HG02943 (cell line): ENCODE data around the gene ADH6.
"Not testable (repeated sequence)": the region's sequence is repeated elsewhere in the genome, so short reads cannot be mapped to it uniquely, and the experiment has no call there.

ENCODE experiments used
- ATAC-seq: cut with Tn5 transposase; IDR thresholded peaks from one replicate; pipeline ENCODE4 v1.9.1; 2021; ENCODE audit warnings: mild to moderate bottlenecking, low read depth, moderate library complexity; ENCODE audit not compliant: unreplicated experiment

The ADH6 gene

DNA sequence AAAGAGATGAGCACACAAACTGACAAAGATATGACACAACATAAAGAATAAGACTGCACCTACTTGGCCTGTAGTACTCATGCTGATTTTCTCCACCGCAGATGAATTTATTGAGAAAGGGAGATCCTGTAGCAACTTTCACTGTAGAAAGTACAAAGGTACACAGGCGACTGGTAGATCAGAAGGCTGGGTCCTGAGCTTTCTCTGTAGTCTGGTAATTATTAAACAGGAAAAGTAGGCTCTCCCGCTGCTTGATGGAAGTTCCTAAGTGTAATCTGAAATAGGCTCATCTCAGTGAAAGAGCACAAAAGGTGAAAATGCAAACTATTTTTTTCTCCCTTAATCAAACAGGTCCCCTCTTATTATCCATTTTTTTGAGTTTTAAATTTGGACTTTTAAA is at the start of gene ADH6:
ADH6 (minus strand) TSS at position 175 of the 400 bp plus-strand sequence; CDS start at position 81, 94 bp downstream.
- ATAC-seq = no peak

DNA sequence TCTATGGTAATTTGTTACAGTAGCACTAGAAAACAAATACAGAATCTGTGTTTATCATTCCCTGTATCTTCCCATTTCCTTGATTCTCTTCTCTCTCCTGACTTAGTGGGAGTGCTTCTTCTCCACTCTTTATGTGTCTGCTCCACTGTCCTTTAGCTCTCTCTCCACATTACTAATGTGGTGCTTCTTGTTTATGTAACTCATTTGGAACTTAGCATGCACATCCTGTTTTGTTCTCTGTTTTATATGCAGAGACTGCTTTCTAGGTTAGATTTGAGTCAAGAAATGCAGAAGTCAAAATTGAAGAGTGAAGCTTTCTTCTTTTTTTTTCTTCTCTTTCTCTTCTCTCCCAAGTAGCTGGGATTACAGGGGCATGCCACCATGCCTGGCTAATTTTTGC is 45.9 kb upstream of the ADH6 start:
- ATAC-seq = no peak

DNA sequence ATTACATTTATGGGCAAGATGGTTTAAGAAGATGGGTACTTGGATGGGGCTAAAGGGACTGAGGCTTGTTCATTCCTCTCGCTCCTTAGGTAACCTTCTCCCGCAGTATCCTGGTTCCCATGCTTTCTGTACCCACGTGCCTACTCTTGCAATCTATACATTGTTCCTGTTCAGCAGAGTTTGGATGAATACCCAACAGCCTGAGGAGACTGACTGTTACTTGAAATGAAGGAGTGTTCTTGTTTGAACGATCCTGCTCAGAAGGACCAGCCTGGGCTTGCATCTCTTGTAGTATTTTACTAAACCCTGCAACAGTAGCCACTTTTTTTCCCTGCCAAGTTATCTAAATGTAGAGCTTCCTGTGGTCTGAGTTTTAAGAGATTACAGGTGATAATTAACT is 33.7 kb upstream of the ADH6 start:
- no peak for ATAC-seq

DNA sequence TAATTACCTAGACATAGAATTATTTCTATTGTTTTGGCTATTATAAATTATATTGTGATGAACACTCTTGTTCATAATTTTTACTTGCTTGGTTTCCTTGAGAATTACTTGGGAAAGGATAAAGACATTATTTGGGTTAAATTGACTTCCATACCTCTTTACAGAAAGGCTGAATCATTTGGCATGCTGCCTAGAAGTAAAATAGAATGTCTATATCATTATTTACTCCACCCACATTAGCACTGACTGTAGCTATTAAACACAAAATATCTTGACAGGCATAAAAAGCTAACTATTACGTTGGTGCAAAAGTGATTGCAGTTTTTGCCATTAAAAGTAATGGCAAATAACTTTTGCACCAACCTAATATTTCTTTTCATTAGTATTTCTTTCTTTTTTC is 29.7 kb upstream of the ADH6 start:
- ATAC-seq = no peak

DNA sequence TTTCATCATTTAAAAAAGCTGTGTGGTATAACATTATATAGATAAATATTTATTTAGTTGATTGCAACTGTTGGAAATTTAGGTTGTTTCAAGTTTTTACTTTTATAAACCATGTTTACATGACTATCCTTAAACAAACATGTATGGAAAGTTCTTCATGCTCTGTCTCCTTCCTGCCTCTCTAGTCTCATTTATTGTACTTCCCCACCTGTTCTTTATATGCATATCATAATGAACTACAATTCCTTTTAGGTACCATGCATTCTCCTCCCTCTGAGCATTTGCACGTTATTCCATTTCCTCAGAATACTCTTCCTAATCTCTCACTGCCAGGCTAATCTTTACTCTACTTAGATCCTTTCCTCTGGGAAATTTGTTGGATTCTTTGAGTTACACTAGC is 16.9 kb upstream of the ADH6 start:
- ATAC-seq = no peak

DNA sequence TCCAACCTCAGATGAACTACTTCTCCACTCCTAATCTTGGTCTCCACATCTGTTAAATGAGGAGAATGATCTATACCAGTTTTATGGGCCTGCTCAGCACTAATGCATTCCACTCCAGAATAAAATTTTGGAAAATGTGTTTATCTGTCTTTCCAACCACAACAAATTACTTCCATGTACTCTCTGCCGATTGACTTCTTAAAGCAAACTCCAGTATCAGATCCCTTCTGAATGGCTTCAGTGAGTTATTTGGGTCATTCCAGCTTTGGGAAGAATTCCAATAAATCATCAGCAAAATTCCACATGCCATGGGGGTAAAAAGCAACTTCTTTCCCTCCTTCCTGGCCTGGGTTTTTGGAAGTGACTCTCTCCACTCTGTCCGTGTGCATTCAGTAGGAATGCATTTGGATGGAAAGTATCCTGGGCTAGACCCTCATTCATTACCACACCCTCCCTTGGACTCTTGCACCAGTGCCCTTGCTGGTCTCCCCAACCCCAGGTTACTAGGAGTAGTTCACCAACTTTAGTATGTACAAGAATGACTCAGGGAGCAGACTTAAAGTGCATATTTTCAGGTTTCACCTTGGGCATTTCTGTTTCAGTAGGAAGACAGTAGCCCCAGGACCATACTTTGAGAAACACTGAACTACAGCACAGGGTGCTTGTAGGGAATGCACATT is 15.4 kb upstream of the ADH6 start:
- ATAC-seq = no peak

DNA sequence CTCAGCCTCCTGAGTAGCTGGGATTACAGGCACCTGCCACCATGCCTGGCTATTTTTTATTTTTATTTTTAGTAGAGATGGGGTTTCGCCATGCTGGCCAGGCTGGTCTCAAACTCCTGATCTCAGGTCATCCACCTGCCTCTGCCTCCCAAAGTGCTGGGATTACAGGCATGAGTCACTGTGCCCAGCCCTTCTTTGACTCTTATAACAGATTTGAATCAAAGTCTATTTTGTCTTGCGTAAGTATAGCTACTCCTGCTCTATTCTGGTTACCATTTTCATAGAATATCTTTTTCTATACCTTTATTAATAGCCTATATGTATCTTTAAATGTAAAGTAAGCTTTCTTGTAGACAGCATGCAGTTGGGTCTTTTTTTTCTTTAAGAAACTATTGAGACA is 14.4 kb upstream of the ADH6 start:
- not testable (repeated sequence) for ATAC-seq

DNA sequence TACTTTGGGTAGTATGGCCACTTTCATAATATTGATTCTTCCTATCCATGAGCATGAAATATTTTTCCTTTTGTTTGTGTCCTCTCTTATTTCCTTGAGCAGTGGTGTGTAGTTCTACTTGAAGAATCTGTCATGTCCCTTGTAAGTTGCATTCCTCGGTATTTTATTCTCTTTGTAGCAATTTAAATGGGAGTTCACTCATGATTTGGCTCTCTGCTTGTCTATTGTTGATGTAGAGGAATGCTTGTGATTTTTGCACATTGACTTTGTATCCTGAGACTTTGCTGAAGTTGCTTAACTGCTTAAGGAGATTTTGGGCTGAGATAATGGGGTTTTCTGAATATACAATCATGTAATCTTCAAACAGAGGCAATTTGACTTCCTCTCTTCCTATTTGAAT is 9.7 kb upstream of the ADH6 start:
- ATAC-seq = not testable (repeated sequence)

DNA sequence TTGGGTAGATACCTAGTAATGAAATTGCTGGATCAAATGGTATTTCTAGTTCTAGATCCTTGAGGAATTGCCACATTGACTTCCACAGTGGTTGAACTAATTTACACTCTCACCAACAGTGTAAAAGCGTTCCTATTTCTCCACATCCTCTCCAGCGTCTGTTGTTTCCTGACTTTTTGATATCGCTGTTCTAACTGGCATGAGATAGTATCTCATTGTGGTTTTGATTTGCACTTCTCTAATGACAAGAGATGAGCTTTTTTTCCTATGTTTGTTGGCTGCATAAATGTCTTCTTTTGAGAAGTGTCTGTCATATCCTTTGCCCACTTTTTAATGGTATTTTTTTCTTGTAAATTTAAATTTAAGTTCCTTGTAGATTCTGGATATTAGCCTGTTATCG is 8.6 kb upstream of the ADH6 start:
- not testable (repeated sequence) for ATAC-seq

DNA sequence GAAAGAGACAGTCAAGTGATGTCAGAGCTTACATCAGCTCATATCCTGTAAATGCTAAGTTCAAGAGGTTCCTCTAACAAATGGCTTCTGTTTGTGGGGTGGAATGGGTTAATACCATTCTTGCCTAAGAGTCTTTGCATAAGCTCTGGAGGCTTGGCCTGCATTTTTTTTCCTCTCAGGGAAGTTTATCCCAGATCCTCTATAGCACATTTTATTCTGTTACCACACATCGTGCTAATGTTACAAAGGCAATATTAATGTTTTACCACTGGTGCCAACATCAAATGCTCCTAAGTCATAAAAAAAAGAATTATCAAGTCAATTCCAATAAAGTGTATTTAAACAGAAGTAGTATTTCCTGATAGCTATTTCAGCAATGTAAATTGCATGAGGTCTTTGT is 2.9 kb upstream of the ADH6 start:
- ATAC-seq = no peak

DNA sequence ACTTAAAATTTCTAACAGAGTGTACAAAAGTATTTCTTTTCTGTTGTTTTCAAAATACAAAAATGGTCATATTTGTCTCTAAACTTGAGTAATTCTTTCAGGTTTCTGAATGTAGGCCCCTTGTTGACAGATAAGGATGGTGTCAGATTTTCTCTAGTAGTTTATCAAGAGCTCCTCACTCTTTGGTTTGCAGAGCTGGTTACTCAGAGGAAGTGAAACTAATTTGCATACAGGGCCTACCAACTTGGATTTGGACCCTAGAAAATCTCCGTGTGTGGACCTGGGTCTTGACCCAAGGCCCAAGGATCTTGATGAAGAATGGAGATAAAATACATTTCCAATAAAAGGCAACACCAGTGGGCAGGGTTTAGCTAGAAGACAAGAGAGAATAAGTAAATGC is 433 bp upstream of the ADH6 start:
- ATAC-seq = peak; percentile 80

DNA sequence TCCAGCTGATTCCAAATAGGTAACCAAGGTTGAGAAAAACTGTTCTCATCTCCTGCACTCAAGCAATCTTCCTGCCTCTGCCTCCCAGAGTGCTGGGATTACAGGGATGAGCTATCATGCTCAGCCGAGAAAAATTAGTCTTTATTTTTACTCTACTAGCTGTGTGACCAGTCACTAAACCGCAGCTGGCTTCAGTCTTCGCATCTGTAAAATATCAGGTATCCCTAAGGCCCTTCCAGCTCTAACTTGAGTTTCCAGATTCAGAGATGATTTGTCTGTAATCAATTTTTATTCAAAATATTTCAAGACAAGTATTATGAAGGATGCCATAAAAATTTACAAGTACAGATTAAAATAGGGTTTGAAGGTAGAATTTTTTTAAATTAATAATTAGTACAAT is 3.5 kb downstream of the ADH6 start:
- ATAC-seq = no peak

DNA sequence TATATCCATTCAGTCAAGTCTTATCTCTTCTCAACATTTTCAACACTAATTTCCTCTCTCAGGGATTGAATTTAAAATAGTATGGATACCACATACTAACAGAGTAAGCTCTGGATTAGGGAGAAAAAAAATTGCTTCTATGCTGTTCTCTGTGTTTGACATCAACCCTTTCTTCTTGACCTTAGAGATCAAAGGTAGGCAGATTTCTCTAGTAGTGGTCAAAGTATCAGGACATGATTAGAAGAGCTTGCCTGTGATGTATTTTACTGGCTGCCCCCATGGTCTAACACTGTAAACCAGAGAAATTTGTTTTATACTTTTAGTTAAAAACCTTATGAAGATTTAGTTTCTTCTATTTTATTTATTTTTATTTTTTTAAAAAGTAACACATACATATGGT is 8.3 kb downstream of the ADH6 start:
- no peak for ATAC-seq

DNA sequence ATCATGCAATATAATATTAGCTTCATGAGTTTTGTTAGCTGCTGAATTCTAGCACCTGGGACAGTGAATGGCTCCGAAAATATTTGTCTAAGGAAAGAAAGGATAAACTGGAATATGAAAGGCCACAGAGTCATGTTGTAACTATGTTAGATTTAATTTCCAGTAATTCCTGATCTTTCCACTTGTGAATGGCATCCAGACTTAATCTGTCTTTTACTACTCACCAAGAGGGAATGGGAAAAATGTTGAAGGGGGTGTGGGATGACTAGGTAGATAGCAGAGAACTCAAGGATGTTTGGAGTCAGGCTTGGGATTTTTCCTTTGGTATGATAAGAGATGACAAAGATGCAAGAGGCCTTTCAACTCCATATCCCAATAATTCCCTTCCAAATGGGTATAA is 9.4 kb downstream of the ADH6 start:
- no peak for ATAC-seq

DNA sequence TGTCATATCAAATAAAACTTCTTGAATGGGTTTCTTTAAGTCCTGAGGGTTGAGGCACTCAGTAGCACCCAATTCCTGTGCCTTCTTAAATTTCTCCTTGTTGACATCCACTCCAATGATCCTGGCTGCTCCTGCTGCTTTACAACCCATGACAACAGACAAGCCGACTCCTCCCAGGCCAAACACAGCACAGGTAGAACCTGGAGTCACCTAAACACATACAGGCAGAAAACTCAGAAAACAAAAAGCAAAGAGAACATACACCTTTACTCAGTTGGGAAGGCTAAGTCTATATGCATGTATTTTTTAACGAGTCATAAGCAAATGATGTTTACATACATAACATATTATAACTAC is 10.3 kb downstream of the ADH6 start:
- no peak for ATAC-seq

DNA sequence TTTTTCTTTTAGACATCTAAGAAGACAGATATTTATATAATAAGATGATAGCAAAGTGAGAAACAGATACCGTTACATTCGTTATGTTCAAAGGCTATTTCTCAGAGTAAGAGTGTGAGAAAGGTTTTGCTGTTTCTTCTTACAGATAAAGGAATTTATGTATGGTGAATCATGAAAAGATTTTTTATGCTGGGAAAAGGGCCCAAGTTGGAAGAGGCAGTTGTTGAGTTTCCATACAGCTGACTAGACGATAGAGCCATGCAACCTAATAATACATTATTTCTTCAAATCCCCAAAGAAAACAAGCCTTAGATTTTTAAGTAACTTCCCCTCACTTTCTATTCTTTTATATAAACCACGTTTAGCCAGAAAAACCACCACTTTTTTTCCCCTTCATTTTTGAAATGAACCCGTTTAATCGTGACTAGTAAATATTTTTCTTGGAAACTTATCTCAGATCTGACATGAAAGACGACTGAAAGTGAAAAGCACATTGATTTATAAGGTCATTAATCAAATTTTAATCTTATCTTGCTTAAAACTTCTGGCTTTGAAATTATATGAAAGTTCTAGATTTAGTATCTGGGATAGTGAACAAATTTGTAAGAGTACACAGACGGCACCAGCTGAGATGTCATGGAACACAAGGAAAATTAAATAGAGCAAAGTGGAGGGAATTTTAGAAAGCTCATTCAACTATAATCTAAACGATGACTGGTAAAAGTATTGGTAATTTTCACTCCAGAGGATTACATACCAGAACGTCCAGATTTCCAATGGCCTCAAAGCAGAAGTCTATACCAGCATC is 10.9 kb downstream of the ADH6 start:
- ATAC-seq = no peak

DNA sequence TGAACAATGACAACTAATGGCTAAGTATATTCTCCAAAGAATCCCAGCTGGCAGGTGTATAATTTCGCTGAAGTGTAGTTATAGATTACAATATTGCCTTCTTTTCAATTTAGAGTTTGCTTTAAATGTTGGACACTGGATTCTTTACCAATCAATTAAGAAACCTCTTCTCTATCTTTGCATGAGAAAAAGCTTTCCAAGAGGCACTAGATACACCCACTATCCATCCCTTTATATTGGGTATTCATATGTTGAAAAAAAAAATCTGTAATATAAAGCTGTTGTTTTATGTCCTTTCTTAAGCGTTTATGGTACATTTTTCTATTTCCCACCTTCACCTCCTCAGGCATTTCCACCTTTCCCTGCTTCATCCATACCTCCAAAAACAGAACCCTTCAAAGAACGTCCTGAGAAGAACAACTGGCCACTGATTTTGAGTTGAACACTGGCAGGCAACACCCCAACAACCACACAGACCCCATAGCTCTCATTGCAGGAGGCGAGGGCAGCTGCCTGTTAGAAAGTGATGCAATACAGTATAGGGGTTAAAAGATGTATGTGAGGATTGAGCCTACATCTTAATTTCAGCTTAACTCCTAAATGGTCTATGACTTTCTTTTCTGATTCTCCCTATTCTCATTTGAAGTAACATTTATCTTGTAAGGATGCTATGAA is 11.8 kb downstream of the ADH6 start:
- no peak for ATAC-seq

DNA sequence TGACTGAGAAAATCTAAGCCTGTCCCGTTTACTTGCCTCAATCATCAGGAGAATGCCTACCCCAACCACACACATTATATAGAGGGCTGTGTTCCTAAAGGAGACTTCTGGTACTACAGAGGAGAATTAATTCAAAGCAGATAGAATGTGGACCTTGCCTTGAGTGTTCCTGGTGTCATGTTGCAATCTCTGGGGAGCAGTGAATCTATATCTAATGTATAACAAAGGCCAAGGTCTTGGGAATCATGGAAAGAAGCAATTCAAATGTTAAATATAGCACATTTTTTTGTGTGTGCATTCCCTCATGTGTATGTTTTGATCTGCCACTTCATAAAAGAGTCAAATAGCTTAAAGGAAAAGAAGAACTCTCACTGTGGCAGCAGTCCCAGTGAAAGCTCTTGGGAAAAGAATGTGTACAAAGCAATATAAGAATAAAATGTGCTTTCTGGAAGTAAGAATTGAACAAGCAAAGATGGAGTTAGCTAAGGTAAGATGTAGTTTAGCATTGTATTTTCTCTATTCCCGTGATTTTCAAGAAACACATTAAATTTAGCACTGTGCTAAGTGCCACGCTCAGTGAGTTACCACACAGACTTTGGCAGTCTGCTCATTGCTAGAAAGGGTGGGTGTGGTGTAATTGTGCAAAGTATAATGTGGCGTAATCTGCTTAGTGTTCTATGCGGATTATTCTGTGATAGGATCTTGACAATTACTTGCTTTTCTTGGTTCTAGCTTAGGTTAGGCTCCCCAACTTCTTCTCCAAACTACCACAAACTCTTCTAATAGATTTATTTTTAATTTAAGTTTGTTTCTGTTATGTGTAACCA is 13.7 kb downstream of the ADH6 start:
- ATAC-seq = no peak

DNA sequence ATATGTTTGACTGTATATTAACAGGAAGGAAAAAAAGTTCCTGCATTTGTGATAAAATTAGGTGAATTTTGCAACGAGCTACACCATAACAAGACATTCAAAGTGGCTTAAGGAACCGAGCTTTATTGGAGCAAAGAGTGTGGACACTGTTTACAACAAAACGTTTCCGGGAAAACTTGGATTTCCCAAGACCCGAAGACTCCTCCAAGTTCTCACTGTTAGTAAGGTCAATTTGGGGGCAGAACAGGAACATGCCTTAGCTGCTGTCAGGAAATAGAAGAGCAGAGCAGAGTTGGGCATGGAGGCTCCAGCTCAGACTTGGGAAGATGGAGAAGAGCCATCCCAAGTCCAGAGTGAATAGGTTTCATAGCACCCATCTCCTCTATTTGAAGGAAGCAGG is 16.5 kb downstream of the ADH6 start:
- ATAC-seq = no peak

DNA sequence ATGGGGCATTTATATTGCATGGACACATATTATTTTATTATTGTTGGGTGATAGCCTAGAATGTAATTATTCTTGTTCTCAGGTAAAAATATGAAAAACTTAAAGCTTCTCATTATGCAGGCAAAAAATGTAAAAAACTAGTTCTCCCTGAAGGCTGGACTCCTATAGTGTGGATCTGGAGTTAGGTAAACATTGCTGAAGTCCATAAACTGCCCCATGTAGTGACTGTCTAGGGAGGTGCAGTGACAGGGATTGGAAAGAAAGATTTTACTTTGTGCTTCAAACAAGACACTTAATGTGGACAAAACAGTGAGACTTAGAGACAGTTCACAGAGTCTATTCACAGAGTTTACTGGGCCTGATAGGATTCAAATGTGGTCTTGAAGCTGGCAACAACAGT is 17.0 kb downstream of the ADH6 start:
- no peak for ATAC-seq

DNA sequence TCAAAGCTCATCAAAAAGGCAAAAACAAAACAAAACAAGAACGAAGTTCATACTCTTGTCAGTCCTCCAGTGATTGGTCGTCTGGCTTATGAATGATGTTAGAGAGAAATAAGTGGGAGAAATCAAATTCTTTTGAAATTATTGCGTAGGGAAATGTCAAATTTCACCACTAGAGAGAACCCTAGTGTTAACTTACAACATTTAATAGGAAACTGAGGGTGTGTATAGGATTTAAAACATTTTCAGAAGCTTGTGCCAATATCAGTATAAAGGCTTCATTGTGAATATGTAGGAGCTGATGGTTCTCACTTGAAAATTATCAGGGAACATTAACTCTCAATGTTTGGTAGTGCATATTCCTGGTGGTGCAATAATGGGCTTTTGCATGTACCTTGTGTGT is 17.4 kb downstream of the ADH6 start:
- no peak for ATAC-seq
